Measurements from ENCODE around the gene MTMR3.

DNA sequence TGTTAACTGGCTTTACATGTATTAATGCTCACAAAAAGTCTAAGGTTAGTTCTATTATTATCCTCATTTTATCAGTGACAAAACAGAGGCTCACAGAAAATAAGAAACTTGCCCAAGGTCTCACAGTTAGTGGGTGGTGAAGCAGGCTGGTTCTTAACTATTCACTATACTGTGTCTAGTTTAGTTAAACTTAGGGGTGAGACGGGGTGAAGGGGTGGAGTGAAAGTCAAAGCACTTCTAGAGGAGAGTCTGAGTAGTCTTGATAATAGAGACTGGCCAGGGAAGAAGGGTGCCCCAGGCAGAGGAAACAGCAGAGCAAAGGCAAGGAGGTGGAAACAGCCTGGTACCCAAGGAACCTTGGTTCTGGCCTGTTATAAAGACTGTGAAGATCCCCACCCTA, 48.9 kb upstream of the MTMR3 start:
- TF ChIP-seq, protein P1, sequence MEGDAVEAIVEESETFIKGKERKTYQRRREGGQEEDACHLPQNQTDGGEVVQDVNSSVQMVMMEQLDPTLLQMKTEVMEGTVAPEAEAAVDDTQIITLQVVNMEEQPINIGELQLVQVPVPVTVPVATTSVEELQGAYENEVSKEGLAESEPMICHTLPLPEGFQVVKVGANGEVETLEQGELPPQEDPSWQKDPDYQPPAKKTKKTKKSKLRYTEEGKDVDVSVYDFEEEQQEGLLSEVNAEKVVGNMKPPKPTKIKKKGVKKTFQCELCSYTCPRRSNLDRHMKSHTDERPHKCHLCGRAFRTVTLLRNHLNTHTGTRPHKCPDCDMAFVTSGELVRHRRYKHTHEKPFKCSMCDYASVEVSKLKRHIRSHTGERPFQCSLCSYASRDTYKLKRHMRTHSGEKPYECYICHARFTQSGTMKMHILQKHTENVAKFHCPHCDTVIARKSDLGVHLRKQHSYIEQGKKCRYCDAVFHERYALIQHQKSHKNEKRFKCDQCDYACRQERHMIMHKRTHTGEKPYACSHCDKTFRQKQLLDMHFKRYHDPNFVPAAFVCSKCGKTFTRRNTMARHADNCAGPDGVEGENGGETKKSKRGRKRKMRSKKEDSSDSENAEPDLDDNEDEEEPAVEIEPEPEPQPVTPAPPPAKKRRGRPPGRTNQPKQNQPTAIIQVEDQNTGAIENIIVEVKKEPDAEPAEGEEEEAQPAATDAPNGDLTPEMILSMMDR (IDR thresholded peaks at IDR 0.05) = no peak
- TF ChIP-seq POLR2A (IDR thresholded peaks at IDR 0.05) = no peak

Data from adrenal gland (tissue), 5 donors.